Stomach smooth muscle (tissue), 2 donors: ENCODE results near the gene MPZ.
"Not testable (repeated sequence)": the region's sequence is repeated elsewhere in the genome, so short reads cannot be mapped to it uniquely, and the experiment has no call there.

Experiments used
- H3K27ac ChIP-seq: one replicate; pipeline ENCODE4 v1.7.0; 2013; ENCODE audit warnings: mild to moderate bottlenecking, low read length, inconsistent platforms
- H3K27me3 ChIP-seq, 2 donors: one replicate each; pipeline ENCODE4 v1.7.0; 2013; ENCODE audit warnings: low read length in 2 of 2; ENCODE audit not compliant: insufficient read depth in 2 of 2, control insufficient read depth in 1 of 2
- H3K36me3 ChIP-seq, 2 donors: one replicate each; pipeline ENCODE4 v1.7.0; 2013; ENCODE audit warnings: low read length in 2 of 2; ENCODE audit not compliant: control insufficient read depth in 2 of 2, insufficient read depth in 2 of 2
- H3K4me1 ChIP-seq: one replicate; pipeline ENCODE4 v1.7.0; 2013; ENCODE audit warnings: low read length; ENCODE audit not compliant: control insufficient read depth, insufficient read depth
- H3K4me3 ChIP-seq, 2 donors: one replicate each; pipeline ENCODE4 v1.7.0; 2013; ENCODE audit warnings: low read length in 2 of 2
- H3K9ac ChIP-seq, 2 donors: one replicate each; pipeline ENCODE4 v1.7.0; 2013; ENCODE audit warnings: low read length in 2 of 2, mild to moderate bottlenecking in 1 of 2
- H3K9me3 ChIP-seq, 2 donors: one replicate each; pipeline ENCODE4 v1.7.0; 2013; ENCODE audit warnings: low read length in 2 of 2; ENCODE audit not compliant: control insufficient read depth in 2 of 2
- donor health status: healthy.
- donor health status: Pancreatic carcinoma.

MPZ gene

GRCh38 chr1:161266836-161267235, 42.9 kb downstream of the MPZ start:
- no peaks in the 10 kb centered on the region for H3K9me3 ChIP-seq
- H3K4me1 ChIP-seq = peaks cover 18% of the 10 kb centered on the region
- peak overlapping the region; percentile 66 for H3K27ac ChIP-seq
- peak overlapping the region in 1 of 2 donors; percentile 34 for H3K4me3 ChIP-seq
- no peaks in the 10 kb centered on the region for H3K27me3 ChIP-seq
- no peaks in the 10 kb centered on the region for H3K36me3 ChIP-seq
- H3K9ac ChIP-seq = peak overlapping the region; percentile 29 to 46

- Histone ChIP-seq H3K4me3 (peak overlapping the region; percentile 11 to 35), H3K27ac (peak overlapping the region; percentile 66), H3K9ac (no peak overlapping the region), H3K4me1 (peaks cover 24% of the 10 kb centered on the region), H3K27me3 (no peaks in the 10 kb centered on the region), H3K9me3 (no peaks in the 10 kb centered on the region), H3K36me3 (no peaks in the 10 kb centered on the region)
Observed at GRCh38 chr1:161266202-161266601, 43.6 kb downstream of the MPZ start.

DNA sequence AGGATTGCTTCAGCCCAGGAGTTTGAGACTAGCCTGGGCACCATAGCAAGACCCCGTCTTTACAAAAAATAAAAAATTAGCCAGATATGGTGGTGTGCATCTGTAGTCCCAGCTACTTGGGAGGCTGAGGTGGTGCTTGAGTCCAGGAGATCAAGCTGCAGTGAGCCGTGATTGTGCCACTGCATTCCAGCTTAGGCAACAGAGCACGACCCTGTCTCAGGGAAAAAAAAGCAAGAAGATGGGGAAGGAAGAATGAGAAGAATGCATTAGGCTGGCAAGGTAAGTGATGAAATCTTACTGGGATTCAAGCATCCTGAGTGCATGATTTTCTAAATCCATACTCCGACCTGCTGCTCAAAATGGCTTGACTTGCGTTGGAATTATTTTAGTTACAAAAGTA, 44.5 kb downstream of the MPZ start:
- H3K9ac ChIP-seq = no peak overlapping the region
- no peaks in the 10 kb centered on the region for H3K36me3 ChIP-seq
- peaks cover 30% of the 10 kb centered on the region for H3K4me1 ChIP-seq
- no peaks in the 10 kb centered on the region for H3K27me3 ChIP-seq
- no peak overlapping the region for H3K4me3 ChIP-seq
- H3K9me3 ChIP-seq = no peaks in the 10 kb centered on the region
- H3K27ac ChIP-seq = no peak overlapping the region

GRCh38 chr1:161261261-161262235, 48.2 kb downstream of the MPZ start:
- Histone ChIP-seq H3K9me3 (no peaks in the 10 kb centered on the region), H3K4me1 (peaks cover 38% of the 10 kb centered on the region), H3K4me3 (peak overlapping the region in 1 of 2 donors; percentile 22), H3K27ac (peak overlapping the region; percentile 11), H3K27me3 (peaks cover 7 to 18% of the 10 kb centered on the region in 2 donors), H3K36me3 (no peaks in the 10 kb centered on the region), H3K9ac (no peak overlapping the region)

- peaks cover 7 to 18% of the 10 kb centered on the region in 2 donors for H3K27me3 ChIP-seq
Observed at GRCh38 chr1:161260376-161261260, 49.1 kb downstream of the MPZ start.

GRCh38 chr1:161259765-161260164, 50.0 kb downstream of the MPZ start:
- Histone ChIP-seq H3K4me1 (peaks cover 28% of the 10 kb centered on the region), H3K27ac (no peak overlapping the region), H3K36me3 (no peaks in the 10 kb centered on the region), H3K4me3 (peak overlapping the region; percentile 74 to 82), H3K9me3 (no peaks in the 10 kb centered on the region), H3K9ac (no peak overlapping the region), H3K27me3 (peaks cover 7 to 18% of the 10 kb centered on the region in 2 donors)

More at GRCh38 chr1:161260376-161261260, 49.1 kb downstream of the MPZ start:
- peak overlapping the region in 1 of 2 donors; percentile 42 for H3K9ac ChIP-seq
- H3K27ac ChIP-seq = peak overlapping the region; percentile 11
- H3K36me3 ChIP-seq = no peaks in the 10 kb centered on the region
- H3K4me3 ChIP-seq = peak overlapping the region in 1 of 2 donors; percentile 15
- H3K4me1 ChIP-seq = peaks cover 31% of the 10 kb centered on the region
- H3K9me3 ChIP-seq = no peaks in the 10 kb centered on the region

GRCh38 chr1:161259345-161259702, 50.4 kb downstream of the MPZ start:
- no peak overlapping the region for H3K27ac ChIP-seq
- H3K36me3 ChIP-seq = no peaks in the 10 kb centered on the region
- H3K9ac ChIP-seq = peak overlapping the region in 1 of 2 donors; percentile 66
- H3K4me1 ChIP-seq = peaks cover 28% of the 10 kb centered on the region
- H3K9me3 ChIP-seq = no peaks in the 10 kb centered on the region
- peaks cover 7 to 18% of the 10 kb centered on the region in 2 donors for H3K27me3 ChIP-seq
- H3K4me3 ChIP-seq = peak overlapping the region; percentile 74 to 82

GRCh38 chr1:161258439-161259344, 51.1 kb downstream of the MPZ start, which contains the start of gene PCP4L1:
Gene PCP4L1 (plus strand): TSS chr1:161258745. CDS start chr1:161258975, 230 bp downstream.
- H3K27ac ChIP-seq = no peak within 1 kb of the TSS

DNA sequence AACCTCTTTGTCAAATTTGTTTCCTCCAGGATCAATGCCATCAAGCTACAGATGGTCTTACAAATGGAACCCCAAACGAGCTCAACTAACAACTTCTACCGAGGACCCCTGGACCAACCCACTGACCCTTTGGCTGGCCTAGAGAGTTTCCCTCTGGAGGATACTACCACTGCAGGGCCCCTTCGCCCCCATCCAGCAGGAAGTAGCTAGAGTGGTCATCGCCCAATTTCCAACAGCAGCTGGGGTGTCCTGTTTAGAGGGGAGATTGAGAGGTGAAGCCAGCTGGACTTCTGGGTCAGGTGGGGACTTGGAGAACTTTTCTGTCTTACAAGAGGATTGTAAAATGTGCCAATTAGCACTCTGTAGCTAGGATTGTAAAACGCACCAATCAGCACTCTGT, 52.7 kb downstream of the MPZ start:
- H3K27ac ChIP-seq, H3K9ac ChIP-seq, H3K4me3 ChIP-seq, H3K9me3 ChIP-seq, H3K36me3 ChIP-seq: not testable (repeated sequence)
- Histone ChIP-seq H3K4me1 (peaks cover 28% of the 10 kb centered on the region), H3K27me3 (peaks cover 7 to 18% of the 10 kb centered on the region in 2 donors)

More at GRCh38 chr1:161258439-161259344, 51.1 kb downstream of the MPZ start, which contains the start of gene PCP4L1:
- H3K27me3 ChIP-seq = peaks cover 7 to 18% of the 10 kb centered on the region in 2 donors
- H3K36me3 ChIP-seq = no peaks in the 10 kb centered on the region
- peak within 1 kb of the TSS; percentile 74 to 82 for H3K4me3 ChIP-seq
- H3K9me3 ChIP-seq = no peaks in the 10 kb centered on the region
- peaks cover 28% of the 10 kb centered on the region for H3K4me1 ChIP-seq
- H3K9ac ChIP-seq = peak within 1 kb of the TSS in 1 of 2 donors; percentile 66
